DND-41 (cell line): ENCODE data around the gene TRIM2.

Experiments
- ATAC-seq: fragments of 200-7000 bp; cut with Tn5 transposase; 3 replicates; pipeline ENCODE4 v1.9.1; 2021; ENCODE audit warnings: low read depth; ENCODE audit not compliant: insufficient read depth
- DNase-seq: peaks from one replicate; pipeline ENCODE4 v3.0.0-alpha.2; 2020
- H2AFZ ChIP-seq: 2 replicates; pipeline ENCODE4 v1.6.0; 2012; ENCODE audit warnings: low read depth, low read length
- H3K27ac ChIP-seq: 2 replicates; pipeline ENCODE4 v1.5.1; 2012; ENCODE audit warnings: low read length, inconsistent platforms
- H3K27me3 ChIP-seq: fragments of 200-600 bp; sonication (generic); 2 replicates; pipeline ENCODE4 v1.6.0; 2012; ENCODE audit warnings: low read length, mild to moderate bottlenecking, inconsistent platforms; ENCODE audit not compliant: insufficient read depth, poor library complexity
- H3K36me3 ChIP-seq: 2 replicates; pipeline ENCODE4 v1.5.1; 2012; ENCODE audit warnings: low read length, inconsistent platforms; ENCODE audit not compliant: insufficient read depth
- H3K4me1 ChIP-seq: 2 replicates; pipeline ENCODE4 v1.5.1; 2012; ENCODE audit warnings: mild to moderate bottlenecking, low read length; ENCODE audit not compliant: insufficient read depth
- H3K4me2 ChIP-seq: 2 replicates; pipeline ENCODE4 v1.6.0; 2012; ENCODE audit warnings: mild to moderate bottlenecking, moderate library complexity, low read length, inconsistent platforms; ENCODE audit not compliant: insufficient read depth
- H3K4me3 ChIP-seq, 2 experiments: fragments of 200-600 bp in 1 of 2; shearing (Covaris generic) in 1 of 2; 2 replicates each; pipeline ENCODE4 v1.5.1; 2012 to 2016; ENCODE audit warnings: inconsistent platforms in 2 of 2, low read length in 2 of 2, mild to moderate bottlenecking in 2 of 2, low read depth in 1 of 2, moderate library complexity in 1 of 2
- H3K79me2 ChIP-seq: 2 replicates; pipeline ENCODE4 v1.6.0; 2012; ENCODE audit warnings: low read length, inconsistent platforms; ENCODE audit not compliant: insufficient read depth
- H3K9ac ChIP-seq: 2 replicates; pipeline ENCODE4 v1.6.0; 2012; ENCODE audit warnings: low read depth, mild to moderate bottlenecking, inconsistent platforms, low read length, moderate library complexity
- H3K9me3 ChIP-seq: 2 replicates; pipeline ENCODE4 v1.5.1; 2012; ENCODE audit warnings: low read length, moderate library complexity, mild to moderate bottlenecking, inconsistent platforms; ENCODE audit not compliant: insufficient read depth, severe bottlenecking
- H4K20me1 ChIP-seq: 2 replicates; pipeline ENCODE4 v1.6.0; 2012; ENCODE audit warnings: low read length; ENCODE audit not compliant: insufficient read depth
- EZH2 ChIP-seq: IDR thresholded peaks from 3 replicates; pipeline ENCODE4 v1.6.1; 2012; ENCODE audit warnings: borderline replicate concordance, low read depth, mild to moderate bottlenecking, moderate library complexity, low read length, inconsistent platforms; ENCODE audit not compliant: severe bottlenecking
- TF ChIP-seq, protein P1 (sequence below): IDR thresholded peaks from 2 replicates; pipeline ENCODE4 v1.5.1; 2012; ENCODE audit warnings: borderline replicate concordance, low read length, moderate library complexity, mild to moderate bottlenecking; ENCODE audit not compliant: poor library complexity, severe bottlenecking; ENCODE audit errors: extremely low read depth

The TRIM2 gene

DNA sequence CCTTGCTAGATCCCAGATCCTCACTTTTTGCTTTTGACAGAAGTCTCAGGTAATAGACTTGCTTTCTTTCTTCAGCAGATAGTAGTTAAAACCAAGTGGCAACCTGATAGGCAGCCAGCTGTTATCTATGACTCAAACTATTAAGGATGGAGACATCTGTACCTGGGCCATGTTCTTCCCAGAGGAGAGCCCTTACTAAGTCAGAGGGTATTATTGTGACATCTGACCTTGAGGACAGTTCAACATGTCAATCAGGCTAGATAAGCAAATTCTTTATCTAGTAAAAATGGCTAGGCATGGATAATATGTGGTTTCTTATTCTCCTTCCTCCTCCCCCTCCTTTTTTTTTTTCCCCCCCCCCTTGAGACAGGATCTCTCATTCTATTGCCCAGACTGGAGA is 39.2 kb downstream of the TRIM2 start:
- peaks cover 4% of the 10 kb centered on the region for H3K4me1 ChIP-seq
- no peak overlapping the region for H2AFZ ChIP-seq
- no peak overlapping the region for H3K27ac ChIP-seq
- TF ChIP-seq EZH2 = no peak
- TF ChIP-seq, protein P1, sequence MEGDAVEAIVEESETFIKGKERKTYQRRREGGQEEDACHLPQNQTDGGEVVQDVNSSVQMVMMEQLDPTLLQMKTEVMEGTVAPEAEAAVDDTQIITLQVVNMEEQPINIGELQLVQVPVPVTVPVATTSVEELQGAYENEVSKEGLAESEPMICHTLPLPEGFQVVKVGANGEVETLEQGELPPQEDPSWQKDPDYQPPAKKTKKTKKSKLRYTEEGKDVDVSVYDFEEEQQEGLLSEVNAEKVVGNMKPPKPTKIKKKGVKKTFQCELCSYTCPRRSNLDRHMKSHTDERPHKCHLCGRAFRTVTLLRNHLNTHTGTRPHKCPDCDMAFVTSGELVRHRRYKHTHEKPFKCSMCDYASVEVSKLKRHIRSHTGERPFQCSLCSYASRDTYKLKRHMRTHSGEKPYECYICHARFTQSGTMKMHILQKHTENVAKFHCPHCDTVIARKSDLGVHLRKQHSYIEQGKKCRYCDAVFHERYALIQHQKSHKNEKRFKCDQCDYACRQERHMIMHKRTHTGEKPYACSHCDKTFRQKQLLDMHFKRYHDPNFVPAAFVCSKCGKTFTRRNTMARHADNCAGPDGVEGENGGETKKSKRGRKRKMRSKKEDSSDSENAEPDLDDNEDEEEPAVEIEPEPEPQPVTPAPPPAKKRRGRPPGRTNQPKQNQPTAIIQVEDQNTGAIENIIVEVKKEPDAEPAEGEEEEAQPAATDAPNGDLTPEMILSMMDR = no peak
- DNase-seq (no peak), ATAC-seq (no peak)
- no peaks in the 10 kb centered on the region for H4K20me1 ChIP-seq
- H3K79me2 ChIP-seq = no peaks in the 10 kb centered on the region
- no peak overlapping the region for H3K9ac ChIP-seq
- no peak overlapping the region for H3K4me3 ChIP-seq
- no peak overlapping the region for H3K4me2 ChIP-seq
- H3K36me3 ChIP-seq = no peaks in the 10 kb centered on the region
- H3K9me3 ChIP-seq = no peaks in the 10 kb centered on the region
- H3K27me3 ChIP-seq = no peaks in the 10 kb centered on the region

DNA sequence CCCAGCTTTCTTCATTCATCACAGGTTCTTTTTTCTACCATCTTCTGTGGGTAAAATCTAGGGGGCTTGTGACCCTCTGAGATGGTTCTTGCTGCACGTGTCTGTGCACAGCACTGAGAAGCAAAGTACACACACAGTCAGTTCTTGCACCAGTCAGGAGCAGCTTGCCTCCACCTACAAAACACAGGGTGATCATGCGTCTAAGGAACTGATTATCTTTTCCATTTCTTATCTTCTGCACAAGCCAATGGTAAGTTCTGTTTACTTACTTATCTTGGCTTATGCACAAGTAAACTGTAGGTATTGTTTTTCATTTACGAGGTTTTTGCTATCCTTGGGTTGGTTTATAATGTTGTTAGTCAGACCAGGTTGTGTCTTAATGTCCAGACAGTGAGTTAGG is 40.7 kb downstream of the TRIM2 start:
- Histone ChIP-seq H3K27me3 (no peaks in the 10 kb centered on the region), H3K36me3 (no peaks in the 10 kb centered on the region), H3K27ac (no peak overlapping the region), H2AFZ (no peak overlapping the region), H3K4me1 (peaks cover 17% of the 10 kb centered on the region), H3K4me3 (no peak overlapping the region), H3K4me2 (no peak overlapping the region), H3K9ac (no peak overlapping the region), H3K79me2 (no peaks in the 10 kb centered on the region), H4K20me1 (no peaks in the 10 kb centered on the region), H3K9me3 (no peaks in the 10 kb centered on the region)
- no peak for TF ChIP-seq EZH2
- TF ChIP-seq, protein P1 = no peak
- ATAC-seq (no peak), DNase-seq (no peak)

DNA sequence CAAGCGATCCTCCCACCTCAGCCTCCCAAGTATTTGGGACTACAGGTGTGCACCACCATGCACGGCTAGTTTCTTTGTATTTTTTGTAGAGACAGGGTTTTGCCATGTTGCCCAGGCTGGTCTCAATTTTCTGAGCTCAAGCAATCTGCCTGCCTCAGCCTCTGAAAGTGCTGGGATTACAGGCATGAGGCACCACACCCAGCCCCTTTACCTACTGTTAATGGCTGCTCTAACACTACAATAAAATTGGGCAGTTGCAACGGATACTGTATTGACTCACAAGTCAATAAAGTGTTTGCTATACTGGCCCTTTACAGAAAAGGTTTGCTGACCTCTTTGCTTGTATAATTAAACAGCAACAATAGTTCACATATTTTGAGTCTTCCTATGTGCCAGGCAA is 41.5 kb downstream of the TRIM2 start:
- peaks cover 19% of the 10 kb centered on the region for H3K4me1 ChIP-seq
- H3K9me3 ChIP-seq = no peaks in the 10 kb centered on the region
- no peak overlapping the region for H3K27ac ChIP-seq
- no peak overlapping the region for H3K9ac ChIP-seq
- no peaks in the 10 kb centered on the region for H4K20me1 ChIP-seq
- H3K4me2 ChIP-seq = no peak overlapping the region
- DNase-seq (no peak), ATAC-seq (no peak)
- no peak for TF ChIP-seq EZH2
- TF ChIP-seq, protein P1 = no peak
- H3K79me2 ChIP-seq = no peaks in the 10 kb centered on the region
- no peaks in the 10 kb centered on the region for H3K36me3 ChIP-seq
- no peak overlapping the region for H3K4me3 ChIP-seq
- H2AFZ ChIP-seq = no peak overlapping the region
- H3K27me3 ChIP-seq = no peaks in the 10 kb centered on the region
